HG02981 (cell line): ENCODE measurements around the gene NR2E1.

Experiments
- ATAC-seq: cut with Tn5 transposase; IDR thresholded peaks from one replicate; pipeline ENCODE4 v1.9.1; 2021; ENCODE audit warnings: mild to moderate bottlenecking, moderate library complexity; ENCODE audit not compliant: unreplicated experiment

NR2E1 gene

DNA sequence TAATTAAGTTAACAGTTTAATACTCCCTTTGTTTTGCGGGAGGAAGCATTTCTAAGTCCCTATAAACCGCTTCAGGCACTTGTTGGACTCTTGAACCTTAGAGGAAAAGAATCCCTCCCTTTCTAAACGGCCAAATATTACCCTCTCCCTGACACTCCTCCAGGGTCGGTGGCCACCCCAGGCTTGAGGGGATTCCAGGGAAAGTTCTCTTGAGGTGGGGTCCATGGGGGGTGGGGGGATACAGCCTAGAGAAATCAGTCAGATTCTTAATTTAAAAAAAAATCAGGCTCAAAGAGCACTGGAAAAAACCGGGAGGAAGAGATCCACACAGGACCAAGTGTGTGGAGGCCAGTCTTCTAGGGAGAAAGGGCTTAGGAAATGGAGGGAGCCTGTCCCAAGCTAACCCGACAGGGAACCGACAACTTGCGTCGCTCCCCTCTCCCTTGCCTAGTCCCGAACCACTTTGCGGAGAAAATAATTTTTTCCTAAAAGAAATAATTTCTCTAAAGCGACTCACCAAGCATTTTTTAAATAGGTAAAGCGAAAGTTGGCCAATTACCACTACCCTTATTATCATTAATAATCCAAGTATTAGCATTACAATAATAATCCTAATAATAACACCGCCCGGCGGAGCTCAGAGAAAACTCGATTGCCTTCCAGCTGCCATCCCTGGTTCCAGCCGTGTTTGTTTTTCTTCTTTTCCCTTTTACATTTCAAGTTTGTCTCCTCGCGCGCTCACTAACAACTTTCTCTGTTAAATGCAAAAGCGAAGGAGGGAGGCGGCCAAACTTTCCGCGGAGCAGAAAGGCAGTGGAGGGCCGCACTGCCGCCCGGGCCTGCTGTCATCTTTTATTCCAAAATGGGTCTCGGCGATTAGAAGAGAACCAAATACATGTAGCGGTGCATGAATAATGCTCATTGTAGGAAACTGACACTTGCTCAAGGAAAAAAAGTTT, 4.8 kb downstream of the NR2E1 start:
- ATAC-seq = no peak

DNA sequence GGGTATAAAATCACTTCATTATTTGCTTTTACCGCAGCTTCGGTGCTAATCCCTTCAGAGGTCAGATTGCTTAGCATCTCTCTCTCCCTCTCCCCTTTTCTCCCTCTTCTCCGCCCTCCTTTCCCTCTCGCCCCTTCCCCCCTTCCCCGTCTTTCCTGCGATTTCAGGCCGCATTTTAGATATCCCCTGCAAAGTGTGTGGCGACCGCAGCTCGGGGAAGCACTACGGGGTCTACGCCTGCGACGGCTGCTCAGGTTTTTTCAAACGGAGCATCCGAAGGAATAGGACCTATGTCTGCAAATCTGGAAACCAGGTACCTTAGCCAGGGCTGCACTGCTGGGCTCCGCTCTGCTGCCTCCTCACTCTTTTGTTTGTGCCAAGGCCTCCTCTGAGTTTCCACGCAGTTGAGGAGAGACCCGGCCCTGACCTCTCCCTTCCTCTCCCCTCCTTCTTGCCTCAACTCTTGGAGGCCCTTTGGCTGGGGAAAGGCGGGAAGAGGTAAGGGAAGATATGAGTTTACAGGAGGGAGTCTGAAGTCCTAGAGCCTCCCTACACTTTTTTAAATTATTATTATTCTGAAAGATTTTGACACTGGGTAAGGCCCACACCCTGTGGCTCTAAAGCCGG, 5.6 kb downstream of the NR2E1 start:
- no peak for ATAC-seq

DNA sequence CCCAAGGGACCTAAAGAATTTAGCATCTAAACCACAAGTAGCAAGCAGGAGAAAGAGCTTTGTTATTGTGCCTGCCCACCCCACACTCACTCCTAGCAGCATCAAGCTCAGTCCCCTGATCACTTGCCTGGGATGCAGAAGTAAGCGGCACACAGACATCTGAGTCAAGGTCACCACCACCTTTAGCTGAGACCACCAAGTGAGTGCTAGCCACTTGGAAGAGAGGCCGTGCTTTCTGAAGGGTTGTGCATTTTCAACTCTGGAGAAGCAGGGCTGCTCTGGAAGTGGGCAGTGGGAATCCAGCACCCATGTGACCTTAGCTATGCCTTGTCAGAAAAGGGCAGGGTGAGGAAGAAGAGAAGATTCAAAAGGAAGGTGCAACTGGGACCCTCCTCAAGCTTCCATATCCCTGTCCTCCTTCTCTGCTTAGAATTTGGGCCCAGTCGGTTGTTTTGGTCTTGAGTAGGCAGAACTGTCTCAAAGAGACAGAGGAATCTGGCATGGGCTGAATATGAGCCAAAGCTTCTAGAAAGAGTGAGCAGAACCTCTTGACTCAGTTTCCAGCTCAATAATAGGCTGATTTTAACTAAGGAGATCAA, 6.2 kb downstream of the NR2E1 start:
- ATAC-seq = no peak

DNA sequence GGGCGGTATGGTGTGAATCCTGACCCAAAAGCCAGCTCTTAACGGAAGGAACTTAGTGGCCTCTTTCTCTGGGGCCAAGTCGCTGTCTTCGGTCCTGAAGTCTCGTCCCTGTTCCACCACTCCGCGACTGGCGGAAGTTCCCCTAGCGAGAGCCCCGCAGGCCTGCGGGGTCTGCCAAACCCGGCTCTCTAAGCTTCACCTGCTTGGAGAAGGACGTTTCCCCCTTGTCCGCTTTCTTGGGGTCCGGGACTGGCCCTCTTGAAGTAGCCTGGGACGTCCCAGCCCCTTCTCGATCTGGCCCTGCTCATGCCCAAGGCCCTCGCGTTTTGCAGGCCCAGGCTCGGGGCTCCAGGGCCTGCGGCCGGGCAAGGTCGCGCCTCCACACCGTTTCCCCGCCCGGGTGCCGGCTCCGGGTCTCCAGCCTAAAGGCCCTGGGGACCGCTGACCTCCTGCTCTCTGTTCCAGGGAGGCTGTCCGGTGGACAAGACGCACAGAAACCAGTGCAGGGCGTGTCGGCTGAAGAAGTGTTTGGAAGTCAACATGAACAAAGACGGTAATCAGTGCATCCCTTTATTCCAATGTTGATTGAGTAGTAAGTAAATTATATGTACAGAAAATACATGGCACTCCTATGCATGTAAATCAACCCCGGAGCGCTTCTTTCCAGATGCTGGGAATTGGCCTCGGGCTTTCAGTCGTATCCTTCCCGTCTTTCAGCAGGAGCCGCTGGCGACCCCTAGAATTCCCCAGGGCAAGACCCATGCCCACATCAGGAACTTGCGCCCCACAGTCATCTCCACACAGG, 8.8 kb downstream of the NR2E1 start:
- ATAC-seq = no peak

DNA sequence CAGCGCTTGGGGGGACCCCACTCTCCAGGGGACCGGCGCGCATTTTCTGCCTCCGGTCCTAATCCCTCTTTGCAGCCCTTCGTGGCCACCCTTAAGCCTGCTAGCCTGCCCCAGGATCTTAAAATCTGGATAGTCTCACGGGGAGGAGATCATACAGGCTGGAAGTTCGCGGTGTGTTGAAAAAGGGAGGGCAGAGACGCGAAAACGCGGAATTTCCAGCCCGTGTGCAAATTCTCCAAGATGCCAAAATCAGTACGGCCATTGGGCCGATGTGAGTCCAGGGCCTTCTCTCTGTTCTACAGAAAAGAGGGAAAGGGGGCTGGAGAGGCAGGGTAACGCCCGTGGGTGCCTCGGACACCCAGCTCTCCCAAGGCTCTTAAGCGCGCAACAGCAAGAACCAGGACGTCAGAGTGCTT, 9.4 kb downstream of the NR2E1 start:
- ATAC-seq = no peak

DNA sequence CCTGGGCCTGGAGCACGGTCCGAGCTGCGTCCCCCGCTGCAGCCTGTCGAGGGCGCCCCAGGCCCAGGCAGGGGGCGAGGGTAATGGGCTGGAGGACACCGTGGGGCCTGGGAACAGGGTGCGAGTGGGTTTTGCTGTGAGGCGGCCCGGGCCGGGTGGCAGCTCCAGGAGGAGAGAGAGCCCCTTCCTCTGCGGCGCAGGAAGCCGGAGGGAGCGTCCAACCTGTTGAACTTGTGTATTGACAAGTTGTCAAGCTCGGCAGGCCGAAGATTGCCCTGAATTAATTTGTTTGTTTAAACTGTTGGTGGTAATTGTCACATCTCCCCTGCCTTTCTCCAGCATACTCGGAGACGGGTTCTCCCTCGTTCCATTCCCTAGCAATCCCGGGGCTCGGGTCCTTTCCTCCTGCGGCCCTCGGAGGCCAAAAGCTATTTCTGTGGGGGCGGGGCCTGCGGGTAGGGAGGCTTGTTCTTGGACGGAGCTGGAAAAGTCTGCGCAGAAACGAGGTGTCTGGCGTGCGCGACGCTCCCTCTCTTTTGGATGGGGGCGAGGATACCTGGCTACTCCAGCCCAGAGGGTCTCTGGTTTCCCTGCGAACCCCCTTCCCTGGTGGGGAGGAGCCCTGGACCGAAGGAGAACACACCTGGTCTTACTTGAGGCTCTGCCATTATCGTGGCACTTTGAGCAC, 9.9 kb downstream of the NR2E1 start:
- ATAC-seq = no peak

DNA sequence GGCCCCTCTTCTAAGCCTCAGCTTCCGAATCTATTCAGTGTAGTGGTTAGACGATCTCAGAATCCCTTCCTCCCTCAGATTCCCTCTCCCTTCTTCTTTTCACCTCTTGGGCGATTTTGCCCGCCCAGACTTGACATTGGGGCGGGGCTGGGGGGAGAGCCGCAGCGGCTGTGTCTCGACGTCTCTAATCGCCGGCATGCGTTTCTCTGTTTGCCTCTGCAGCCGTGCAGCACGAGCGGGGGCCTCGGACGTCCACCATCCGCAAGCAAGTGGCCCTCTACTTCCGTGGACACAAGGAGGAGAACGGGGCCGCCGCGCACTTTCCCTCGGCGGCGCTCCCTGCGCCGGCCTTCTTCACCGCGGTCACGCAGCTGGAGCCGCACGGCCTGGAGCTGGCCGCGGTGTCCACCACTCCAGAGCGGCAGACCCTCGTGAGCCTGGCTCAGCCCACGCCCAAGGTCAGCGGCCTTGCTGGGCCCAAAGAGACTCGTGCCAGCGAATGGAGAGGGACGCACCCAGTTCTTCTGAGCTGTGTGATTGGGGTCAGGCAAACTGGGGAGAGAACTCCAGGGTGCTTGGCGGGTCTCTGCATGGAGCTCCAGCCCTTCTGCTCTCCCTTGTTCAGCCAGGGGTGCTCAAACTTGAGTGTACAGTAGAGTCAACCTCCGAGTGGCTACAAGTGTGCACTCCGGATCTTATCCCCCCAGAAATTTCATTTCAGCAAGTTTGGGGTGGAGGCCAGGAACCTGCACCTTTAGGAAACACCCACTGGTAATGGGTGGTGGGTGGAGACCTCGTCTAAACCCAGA, 10.7 kb downstream of the NR2E1 start:
- no peak for ATAC-seq

DNA sequence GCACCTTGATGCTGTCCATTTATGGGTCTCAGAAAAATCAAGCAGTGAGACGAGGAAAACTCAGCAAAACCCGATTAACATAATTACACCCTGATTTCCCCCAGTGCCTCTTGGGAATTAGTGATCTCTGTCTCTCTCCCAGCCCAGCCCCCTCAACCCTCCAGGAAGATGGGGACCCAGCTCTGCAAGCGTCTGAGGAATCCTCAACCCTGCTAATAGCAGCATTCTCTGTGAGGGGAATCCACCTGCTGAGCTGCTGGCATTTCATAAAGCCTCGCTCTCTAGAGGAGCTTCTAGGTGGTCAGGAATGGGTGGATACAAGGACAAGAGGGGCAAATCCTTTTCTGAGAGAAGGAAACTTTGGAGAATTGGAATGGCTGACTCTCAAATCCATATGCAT, 13.9 kb downstream of the NR2E1 start:
- no peak for ATAC-seq

DNA sequence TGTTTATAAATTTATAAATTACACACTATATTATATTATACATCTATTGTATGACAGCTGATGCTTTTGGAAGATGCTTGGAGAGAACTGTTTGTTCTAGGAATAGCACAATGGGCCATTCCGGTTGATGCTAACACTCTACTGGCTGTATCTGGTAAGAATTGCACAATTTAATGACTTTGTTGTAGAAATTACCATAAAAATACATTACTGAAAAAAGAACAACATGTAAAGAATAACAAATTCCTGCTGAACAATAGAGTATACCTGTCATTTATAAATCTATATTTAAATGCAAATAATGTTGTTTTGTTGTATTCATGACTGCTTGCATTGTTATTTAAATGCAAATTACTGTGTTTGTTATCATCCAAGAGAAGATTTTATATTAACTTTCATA, 14.4 kb downstream of the NR2E1 start:
- ATAC-seq = no peak

DNA sequence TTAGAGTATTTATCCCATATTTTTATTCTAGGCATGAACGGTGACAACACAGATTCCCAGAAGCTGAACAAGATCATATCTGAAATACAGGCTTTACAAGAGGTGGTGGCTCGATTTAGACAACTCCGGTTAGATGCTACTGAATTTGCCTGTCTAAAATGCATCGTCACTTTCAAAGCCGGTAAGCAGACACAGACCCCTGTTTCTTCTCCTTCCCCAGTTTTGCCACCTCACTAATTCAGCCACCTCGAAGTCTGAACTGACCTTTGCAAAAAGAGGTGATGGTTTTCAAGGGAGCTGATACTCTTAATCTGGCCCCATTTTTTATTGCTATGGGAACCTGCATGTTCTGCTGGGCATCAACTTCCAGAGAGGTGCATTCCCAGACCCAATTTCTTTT, 15.0 kb downstream of the NR2E1 start:
- ATAC-seq = no peak

DNA sequence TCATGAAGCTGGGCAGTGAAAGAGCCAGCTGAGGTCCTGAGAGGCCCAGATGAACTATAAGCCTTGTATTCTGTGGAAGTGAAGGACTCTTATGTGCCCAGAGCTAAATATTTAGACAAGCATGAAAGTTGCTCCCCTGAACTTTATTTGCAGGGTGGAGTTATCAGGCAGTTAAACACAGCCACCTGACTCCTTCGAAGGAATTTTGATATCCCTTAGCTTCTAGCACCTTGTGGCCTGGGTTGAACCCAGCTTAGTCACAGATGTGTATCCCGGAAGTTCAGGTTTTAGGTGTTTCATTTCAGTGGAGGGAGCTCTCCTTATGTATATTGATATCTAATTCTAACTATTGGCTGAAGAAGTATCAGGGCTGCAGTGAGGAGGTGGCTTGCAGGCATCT, 20.4 kb downstream of the NR2E1 start:
- no peak for ATAC-seq

DNA sequence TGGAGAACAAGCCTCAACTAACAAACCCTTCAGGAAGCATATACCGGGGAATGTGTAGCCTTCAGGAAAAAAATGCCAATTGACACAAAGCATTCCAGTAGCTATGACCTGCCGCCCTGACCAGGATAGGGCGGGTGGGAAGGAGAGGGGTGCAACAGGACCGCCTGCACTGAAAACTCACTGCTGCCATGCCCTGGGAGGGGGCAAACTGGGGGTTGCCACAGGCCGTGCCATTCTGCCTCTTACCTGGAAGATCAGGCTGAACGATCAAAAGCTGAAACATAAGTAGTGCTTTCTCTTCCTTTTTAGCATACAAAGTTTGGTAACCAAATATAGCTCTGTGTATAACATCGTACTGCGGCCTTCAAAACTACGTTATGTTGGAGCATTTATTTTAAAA, 21.7 kb downstream of the NR2E1 start:
- ATAC-seq = no peak

DNA sequence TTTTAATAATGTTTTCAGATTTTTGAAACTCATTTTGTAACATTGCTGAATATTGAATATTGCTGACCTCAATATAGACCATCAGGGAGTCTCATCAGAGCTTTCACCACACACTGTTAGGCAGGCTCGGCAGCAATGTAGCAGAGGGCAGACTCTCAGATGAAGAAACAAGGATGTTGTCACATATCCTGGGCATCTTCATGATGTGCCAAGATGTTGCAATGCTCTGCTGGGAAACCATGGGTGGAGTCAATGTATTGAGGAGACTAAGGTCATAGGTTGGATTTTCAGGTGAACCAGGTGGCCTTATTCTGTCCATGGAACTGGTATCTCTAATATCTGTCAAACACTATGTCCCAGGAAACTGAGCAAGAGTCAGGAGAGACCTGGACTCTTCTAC, 27.3 kb downstream of the NR2E1 start:
- ATAC-seq = no peak

DNA sequence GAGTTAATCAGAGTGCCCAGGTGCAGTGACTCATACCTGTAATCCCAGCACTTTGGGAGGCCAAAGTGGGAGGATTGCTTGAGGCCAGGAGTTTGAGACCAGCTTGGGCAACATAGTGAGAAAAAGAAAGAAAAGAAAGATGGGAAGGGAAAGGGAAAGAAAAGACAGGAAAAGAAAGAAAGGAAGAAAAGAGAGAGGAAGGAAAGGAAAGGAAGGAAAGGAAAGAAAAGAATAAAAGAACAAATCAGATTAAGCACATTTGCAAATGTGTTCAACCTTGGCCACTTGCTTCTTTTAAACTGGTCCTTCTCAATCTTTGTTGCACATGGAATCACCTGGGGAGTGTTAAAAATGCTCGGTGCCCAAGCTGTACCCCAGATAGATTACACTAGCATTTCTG, 28.0 kb downstream of the NR2E1 start:
- no peak for ATAC-seq

DNA sequence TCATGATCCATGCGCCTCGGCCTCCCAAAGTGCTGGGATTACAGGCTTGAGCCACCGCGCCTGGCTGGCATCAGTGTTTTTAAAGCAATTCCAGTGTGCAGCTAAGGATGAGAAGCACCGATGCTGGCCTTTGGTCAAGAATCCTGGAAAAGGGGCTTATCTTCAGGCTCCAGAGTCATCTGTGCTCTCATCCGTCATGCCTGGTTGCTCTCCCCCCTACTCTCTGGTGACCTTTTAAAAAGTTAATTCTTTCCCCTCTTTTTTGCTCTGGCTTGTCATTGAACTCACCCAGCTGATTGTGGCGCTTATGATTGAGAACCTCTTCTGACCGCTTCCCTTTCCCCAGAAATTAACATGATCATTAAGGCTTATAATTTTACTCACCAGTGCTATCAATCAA, 28.7 kb downstream of the NR2E1 start:
- ATAC-seq = no peak

DNA sequence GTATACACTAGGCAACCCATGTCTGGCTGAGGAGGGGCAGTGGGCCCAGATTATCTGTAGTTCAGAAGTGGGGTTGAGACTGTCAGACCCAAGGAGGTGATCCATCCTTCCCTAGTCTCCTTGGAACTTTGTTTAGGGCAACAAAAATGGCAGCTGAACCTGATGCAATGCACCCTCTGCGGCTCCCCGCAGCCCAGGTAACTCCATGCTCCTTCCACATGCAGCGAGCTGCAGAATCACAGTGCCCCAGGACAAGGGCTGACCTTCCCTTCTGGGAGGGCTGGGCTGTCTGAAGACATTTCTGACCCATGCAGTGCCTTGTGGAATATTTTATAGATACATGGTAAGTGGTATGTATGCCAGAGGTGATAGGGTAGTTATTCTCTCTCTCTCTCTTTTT, 29.4 kb downstream of the NR2E1 start:
- no peak for ATAC-seq

DNA sequence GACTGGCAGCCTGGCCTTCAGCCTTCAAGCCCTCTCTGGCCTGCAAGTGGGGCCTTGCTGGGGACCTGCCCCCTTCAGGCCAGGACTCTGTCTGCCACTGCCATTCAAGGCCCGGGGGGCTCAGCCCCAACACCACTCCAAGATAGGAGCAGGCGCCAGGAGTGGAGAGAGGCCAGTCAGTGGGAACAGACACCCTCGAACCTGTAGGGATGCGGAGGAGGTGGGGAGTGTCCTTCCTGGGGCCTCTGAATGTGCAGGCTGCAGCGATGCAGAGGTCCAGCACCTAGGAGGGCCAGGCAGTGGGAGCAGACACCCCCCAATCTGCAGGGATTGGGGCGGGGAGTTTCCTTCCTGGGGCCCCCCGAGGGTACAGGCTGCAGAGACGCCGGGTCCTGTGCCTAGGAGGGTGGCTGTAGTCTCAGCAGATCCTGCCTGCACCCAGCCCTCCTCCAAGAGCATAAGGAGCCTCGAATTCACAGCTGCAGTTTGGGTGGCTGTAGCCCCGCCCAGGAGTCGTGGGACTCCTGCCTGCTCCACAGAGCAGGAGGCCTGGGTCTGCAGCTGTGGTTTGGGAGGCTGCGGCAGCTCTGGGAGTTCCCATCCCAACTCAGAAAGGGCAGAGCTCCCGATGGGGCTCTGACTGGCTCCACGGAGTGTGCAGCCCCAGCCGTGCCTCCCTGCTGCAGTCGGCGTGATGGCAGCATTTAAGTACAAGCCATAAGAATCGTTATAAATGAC, 33.1 kb downstream of the NR2E1 start:
- no peak for ATAC-seq

DNA sequence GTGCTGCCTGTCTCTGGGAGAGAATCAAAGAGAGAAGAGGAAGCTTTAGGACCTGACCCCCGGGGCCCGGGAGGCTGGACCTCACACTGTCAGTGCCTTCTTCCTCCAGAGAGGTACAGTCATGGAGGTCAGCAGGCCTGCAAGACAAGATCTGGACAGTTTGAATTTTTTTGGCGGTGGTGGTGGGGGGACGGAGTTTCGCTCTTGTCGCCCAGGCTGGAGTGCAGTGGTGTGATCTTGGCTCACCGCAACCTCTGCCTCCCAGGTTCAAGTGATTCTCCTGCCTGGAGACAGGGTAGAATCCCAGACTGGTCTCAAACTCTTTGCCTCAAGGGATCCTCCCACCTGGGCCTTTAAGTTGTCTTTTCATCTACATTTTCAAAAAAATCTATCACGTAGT, 34.4 kb downstream of the NR2E1 start:
- no peak for ATAC-seq

DNA sequence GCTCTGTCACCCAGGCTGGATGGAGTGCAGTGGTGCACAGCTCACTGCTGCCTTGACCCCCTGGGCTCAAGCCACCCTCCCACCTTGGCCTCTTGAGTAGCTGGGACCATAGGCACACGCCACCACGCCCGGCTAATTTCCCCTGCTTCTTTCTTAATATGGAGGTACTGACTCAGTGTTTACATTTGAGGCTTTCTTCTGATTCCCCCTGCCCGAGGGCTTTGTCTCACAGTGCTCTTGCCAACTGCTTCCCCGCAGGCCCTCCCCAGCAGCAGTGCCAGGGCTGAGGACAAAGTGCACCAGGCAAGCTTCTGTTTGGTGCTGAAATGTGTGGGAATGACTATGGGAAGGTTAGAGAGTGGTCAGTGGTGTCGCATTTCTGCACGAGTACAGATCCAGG, 34.8 kb downstream of the NR2E1 start:
- ATAC-seq = no peak
